Colonic mucosa (tissue), 4 donors: ENCODE measurements around the gene PPARA. TPM values are rescaled to one million over a fixed set of nuclear protein-coding genes. Genes with fewer than 3 reads are reported as not detected.

ENCODE experiments used
- DNase-seq: peaks from one replicate; pipeline ENCODE4 v3.0.0-alpha.2; 2020
- H3K27ac ChIP-seq: fragments of 200-600 bp; one replicate; pipeline ENCODE4 v1.8.0; 2021
- H3K27me3 ChIP-seq: fragments of 200-600 bp; one replicate; pipeline ENCODE4 v1.8.0; 2021
- H3K36me3 ChIP-seq: fragments of 200-600 bp; one replicate; pipeline ENCODE4 v1.8.0; 2021
- H3K4me1 ChIP-seq: fragments of 200-600 bp; one replicate; pipeline ENCODE4 v1.8.0; 2021; ENCODE audit warnings: mild to moderate bottlenecking
- H3K4me3 ChIP-seq: fragments of 200-600 bp; one replicate; pipeline ENCODE4 v1.8.0; 2021
- H3K9ac ChIP-seq, 2 donors: one replicate each; pipeline ENCODE4 v1.7.0; 2013; ENCODE audit warnings: control low read depth in 2 of 2, low read depth in 2 of 2, low read length in 2 of 2
- H3K9me3 ChIP-seq: fragments of 200-600 bp; one replicate; pipeline ENCODE4 v1.8.0; 2021
- CTCF ChIP-seq: fragments of 200-600 bp; IDR thresholded peaks from one replicate; pipeline ENCODE4 v1.8.0; 2022; ENCODE audit warnings: antibody characterized with exemption, mild to moderate bottlenecking
- intact Hi-C: fragments of 100-400 bp; cut with DNase I; formaldehyde crosslinking; loops from one replicate; pipeline ENCODE4 v1.14.1; 2022
- total RNA-seq, 2 donors: library from RNA; stranded (reverse); fragmentation: NEBNext Ultra II Directional in 1 of 2; extraction: Animal tissue kit (Norgen Biotek cat#: 25700) in 1 of 2; gene quantifications; one replicate each; pipeline ENCODE4 v1.2.1, GENCODE V29; 2021
- donor health status: healthy.
- donor health status: DM: no; HTN: no; CAD: no.
- donor health status: DM: no; HTN: no; CAD: no.

PPARA gene
- total RNA-seq, 2 donors from 2014 or later, result 59.8 to 74.8 TPM

DNA sequence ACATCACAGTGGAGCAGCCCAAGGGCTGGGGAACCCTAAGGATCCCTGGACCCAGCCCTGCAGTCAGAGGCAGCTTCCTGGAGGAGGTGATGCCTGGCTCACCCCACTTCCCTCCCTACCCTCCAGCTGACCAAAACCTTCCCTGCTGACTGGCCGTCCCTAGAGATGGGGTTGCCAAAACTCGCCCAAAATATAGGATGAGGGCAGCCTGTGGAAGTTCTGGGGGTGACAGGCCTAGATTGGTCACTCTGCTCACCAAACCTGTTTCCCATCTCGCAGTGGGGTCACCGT lies 35.0 kb upstream of the PPARA start:
- no peaks in the 10 kb centered on the region for H3K36me3 ChIP-seq
- peak overlapping the region in 1 of 2 donors; percentile 21 for H3K9ac ChIP-seq
- no peak for TF ChIP-seq CTCF
- H3K27me3 ChIP-seq, result no peaks in the 10 kb centered on the region
- H3K9me3 ChIP-seq, result no peaks in the 10 kb centered on the region
- no peak overlapping the region for H3K4me3 ChIP-seq
- H3K4me1 ChIP-seq, result no peaks in the 10 kb centered on the region
- peak overlapping the region; percentile 18 for H3K27ac ChIP-seq
- intact Hi-C loops, result no loop called here
- DNase-seq, result no peak

DNA sequence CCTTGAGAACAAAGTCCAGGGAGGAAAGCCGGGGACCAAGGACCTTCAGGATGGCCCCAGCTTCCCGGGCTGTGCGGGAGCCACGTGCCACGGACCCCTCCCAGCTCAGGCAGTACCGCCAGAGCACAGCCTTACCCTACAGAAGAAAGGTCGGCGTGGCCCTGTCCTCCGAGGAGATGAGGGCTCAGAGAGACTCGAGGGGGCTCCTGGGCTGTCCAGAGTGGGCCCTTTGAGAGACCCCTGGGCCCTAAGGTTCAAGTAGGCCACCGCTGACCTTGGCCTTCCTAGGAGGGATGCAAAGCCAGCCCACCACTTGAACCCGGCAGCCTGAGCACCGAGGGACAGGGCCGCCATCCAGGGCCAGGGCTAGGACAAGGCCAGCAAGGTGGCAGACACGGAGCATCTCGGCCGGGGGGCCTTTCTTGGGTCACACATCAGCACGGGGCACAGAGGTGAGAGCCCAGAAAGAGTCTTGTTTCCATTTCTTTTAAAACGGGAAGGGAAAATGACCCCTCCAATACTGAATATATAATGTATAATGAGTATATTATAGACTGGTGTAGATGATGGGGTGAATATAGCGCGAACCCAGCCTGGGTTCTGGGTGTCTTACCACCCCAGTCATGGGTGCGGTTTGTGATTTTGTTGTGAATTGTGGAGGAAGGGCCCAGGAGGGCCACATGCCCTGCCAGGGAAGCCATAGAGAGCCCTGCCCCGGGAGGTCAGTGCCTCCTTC lies 34.4 kb upstream of the PPARA start:
- H3K4me1 ChIP-seq, result no peaks in the 10 kb centered on the region
- no peaks in the 10 kb centered on the region for H3K9me3 ChIP-seq
- no peaks in the 10 kb centered on the region for H3K27me3 ChIP-seq
- intact Hi-C loops, result loop anchor here (1.0 kb wide), 1 partner anchor 110 kb away; no protein-coding TSS in a partner anchor
- peak overlapping the region in 1 of 2 donors; percentile 21 for H3K9ac ChIP-seq
- no peaks in the 10 kb centered on the region for H3K36me3 ChIP-seq
- TF ChIP-seq CTCF, result no peak
- H3K4me3 ChIP-seq, result no peak overlapping the region
- peak overlapping the region; percentile 18 for H3K27ac ChIP-seq
- no peak for DNase-seq

GRCh38 chr22:46116491-46116958 lies 33.8 kb upstream of the PPARA start:
- H3K27me3 ChIP-seq, result no peaks in the 10 kb centered on the region
- no peak overlapping the region for H3K4me3 ChIP-seq
- H3K27ac ChIP-seq, result peak overlapping the region; percentile 18
- no peaks in the 10 kb centered on the region for H3K4me1 ChIP-seq
- peak; percentile 64 for TF ChIP-seq CTCF
- intact Hi-C loops, result loop anchor here (1.0 kb wide), 1 partner anchor 110 kb away; no protein-coding TSS in a partner anchor
- H3K36me3 ChIP-seq, result no peaks in the 10 kb centered on the region
- no peaks in the 10 kb centered on the region for H3K9me3 ChIP-seq
- peak; percentile 95 for DNase-seq
- peak overlapping the region; percentile 12 to 50 for H3K9ac ChIP-seq

DNA sequence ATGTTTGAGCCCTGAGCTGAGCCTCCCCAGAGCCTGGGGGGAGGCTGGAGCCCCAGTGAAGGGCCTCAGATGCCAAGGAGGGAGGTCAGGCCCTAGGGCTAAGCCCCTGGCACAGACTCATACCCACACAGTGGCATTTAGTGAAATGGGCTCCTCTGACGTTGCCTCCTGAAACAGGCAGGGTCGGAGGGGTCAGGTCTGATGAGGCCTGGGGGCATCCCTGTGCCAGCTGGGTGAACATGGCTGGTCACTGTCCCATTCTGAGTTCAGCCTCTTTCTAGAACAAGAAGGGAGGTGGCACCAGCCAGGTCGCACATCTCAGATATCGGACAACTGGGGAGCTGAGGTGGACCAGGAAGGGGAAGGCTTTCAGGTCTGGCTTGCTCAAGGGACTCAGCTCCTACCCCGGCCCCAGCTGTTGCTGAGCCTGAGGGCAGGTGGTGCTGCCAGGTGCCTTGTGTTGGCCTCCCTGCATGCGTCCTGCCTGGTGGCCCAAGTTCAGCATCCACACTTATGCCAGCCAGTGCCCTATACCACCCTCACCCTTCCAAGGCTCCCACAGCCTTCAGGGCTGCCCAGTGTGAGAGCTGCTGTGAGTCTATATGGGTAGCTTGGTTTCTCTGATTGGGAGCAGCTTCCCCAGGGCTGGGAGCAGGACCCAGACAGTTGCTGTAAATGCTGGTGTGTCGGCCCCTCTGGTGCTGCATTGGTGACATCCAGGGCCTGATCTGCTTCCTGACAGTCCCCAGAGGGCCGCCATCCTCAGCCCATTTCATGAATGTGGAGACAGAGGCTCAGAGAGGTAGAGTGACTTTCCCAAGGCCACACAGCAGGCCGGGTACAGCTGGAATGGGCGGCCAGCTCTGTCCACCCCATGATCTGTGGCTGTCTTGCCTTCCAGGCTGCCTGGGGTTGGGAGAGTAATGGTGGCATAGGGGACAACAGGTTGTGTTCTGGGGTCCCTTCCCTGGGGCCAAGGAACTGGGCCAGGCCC lies 32.8 kb upstream of the PPARA start:
- no peaks in the 10 kb centered on the region for H3K9me3 ChIP-seq
- intact Hi-C loops, result no loop called here
- no peaks in the 10 kb centered on the region for H3K4me1 ChIP-seq
- no peaks in the 10 kb centered on the region for H3K36me3 ChIP-seq
- no peak for TF ChIP-seq CTCF
- no peak for DNase-seq
- H3K27me3 ChIP-seq, result no peaks in the 10 kb centered on the region
- peak overlapping the region in 1 of 2 donors; percentile 50 for H3K9ac ChIP-seq
- H3K4me3 ChIP-seq, result no peak overlapping the region
- H3K27ac ChIP-seq, result no peak overlapping the region

GRCh38 chr22:46119093-46119728 lies 31.1 kb upstream of the PPARA start:
- no peak for TF ChIP-seq CTCF
- H3K27me3 ChIP-seq, result no peaks in the 10 kb centered on the region
- H3K4me1 ChIP-seq, result no peaks in the 10 kb centered on the region
- H3K9me3 ChIP-seq, result no peaks in the 10 kb centered on the region
- no peak overlapping the region for H3K4me3 ChIP-seq
- no peaks in the 10 kb centered on the region for H3K36me3 ChIP-seq
- no peak overlapping the region for H3K27ac ChIP-seq
- DNase-seq, result no peak
- no peak overlapping the region for H3K9ac ChIP-seq
- intact Hi-C loops, result no loop called here
